HT-29 (cell line): ENCODE measurements around the gene RNF144A. TPM values are rescaled to one million over a fixed set of nuclear protein-coding genes. Genes with fewer than 3 reads are reported as not detected.

ENCODE experiments used
- DNase-seq: peaks from one replicate; pipeline ENCODE4 v3.0.0-alpha.2; 2015; ENCODE audit warnings: low spot score
- total RNA-seq: library from RNA; depleted of rRNA; stranded (reverse); fragments of >200 nt; shearing (Covaris generic); gene quantifications from 2 replicates; pipeline ENCODE4 v1.2.3, GENCODE V29; 2014

RNF144A gene
- total RNA-seq, 1 experiment from 2014 or later: 0.10 TPM

DNA sequence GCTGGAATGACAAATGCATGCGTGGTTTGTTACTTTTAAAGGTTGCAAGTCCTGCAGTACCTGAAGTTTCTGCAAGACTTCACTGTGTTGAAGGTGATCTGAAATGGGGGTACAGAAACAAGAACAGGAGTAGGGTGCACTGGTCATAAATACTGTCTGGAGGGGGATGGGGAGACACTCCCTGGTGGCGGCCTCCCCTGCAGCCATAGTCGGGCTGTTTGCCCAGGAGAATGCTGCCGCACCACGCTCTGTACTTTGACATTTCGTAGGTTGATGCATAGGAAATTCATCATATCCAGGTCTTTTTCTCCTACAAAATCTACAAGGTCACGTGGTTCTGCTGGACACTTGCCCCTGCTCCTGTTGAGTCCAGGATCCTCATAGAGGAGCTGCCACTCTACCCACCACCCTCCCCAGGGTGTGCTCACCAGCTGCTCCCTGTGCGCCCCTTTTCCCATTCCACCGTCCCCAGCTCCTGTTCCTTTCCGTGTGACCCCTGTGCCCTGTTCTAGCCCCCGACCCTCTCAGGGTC, 103.8 kb downstream of the RNF144A start:
- DNase-seq: no peak

DNA sequence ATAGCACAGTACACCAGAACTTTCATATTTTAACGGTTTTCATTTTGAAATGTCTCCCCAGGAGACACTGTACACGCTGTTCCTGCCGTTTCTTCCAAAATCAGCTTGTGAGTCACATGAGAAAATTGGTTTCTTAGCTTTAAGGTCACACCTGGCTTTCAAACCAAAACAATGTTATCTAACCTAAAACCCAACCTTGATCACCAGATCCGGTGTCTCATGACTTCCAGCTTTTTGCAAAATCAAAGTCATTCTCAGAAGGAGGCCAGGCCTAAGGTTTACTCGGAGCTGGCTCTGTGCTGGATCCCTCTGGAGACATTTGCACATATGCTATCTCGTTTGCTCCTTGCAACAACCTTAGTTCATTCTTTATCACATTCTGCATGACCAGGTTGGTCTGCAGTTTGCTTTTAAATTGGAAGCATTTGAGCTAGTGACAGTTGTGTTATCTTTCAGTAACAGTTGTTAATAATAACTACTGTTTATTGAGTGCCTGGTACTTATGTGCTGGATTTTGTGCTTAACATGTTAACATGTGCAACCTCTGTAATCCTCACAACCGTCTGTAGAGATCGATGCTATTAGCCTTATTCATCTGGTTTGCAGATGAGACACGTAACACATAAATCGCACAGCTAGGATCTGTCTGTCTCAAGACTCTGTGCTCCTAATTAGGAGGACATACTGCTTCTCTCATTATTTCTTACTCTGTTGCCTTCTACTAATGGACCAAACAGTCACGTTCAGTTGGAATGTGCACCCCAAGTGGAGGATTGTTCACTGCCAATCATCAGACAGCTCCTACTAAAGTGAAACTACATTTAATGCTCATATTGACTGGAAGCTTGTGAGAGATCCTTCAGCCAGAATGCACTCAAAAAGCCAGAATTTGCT, 105.5 kb downstream of the RNF144A start:
- DNase-seq: no peak

DNA sequence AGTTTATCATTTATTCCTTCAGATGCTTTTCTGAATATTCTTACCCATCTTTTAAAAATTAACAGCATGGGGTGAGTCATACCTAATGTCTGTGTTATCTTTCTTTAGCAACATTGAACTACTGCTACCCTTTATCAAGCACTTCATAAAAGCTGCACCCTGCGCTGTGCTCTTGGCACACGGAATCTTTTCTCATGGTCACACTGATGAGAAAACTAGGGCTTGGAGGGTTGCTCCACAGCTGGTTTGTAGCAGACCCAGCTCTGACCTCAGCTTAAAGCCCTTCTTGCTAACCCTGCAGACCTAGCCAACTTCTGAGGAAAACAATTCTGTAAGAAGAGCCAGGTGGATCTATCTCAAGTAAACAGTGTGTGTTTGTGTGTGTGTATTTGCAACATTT, 106.3 kb downstream of the RNF144A start:
- DNase-seq: no peak

DNA sequence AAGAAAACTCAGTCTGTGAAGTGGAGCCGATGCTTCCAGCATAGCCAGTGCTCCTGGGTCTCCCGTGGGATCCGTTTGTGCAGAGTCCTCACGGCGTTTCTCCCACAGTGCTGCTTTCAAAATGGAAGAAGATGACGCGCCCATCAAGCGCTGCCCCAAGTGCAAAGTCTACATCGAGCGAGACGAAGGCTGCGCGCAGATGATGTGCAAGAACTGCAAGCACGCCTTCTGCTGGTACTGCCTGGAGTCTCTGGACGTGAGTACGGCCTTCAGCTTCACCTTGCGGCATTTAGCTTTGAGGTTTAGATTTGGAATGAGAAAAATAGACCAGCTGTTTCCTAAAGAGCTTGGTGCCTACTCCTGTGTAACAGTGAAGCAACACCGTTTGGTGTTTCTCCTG, 107.0 kb downstream of the RNF144A start:
- no peak for DNase-seq

DNA sequence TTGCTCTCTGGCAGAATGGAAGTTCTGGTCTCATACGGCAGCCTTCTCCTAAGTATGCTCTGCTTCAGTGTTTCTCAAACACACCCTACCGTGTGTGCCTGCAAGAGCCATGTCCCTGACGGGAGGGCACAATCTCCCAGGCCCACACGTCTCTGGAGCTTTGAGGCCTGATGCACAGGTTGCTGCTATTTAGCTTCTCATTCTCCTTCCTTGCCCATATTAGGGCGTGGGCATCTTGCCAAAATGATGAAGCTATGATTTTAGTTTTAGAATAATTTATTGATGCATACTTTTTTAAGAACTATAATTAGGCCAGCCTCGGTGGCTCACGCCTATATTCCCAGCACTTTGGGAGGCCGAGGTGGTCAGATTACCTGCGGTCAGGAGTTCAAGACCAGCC, 107.9 kb downstream of the RNF144A start:
- no peak for DNase-seq

DNA sequence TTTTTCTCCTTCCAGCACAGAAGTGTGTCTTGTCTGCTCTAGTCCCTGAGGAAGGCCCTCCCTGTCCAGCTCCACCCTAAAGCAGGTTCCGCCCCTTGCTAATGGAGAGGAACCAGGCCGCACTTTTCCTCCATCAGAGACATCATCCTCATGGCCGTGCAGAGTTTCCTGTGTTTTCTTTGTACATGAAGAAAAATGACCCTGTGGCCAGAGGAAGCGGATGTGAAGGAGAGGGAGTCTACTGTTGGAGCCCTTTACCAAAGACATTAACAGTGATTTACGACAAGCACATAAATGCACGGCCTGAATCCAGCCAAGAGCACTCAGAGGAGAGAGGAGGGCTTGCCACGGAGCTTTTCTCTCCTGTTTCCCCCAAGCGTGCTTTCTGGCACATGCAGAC, 109.5 kb downstream of the RNF144A start:
- DNase-seq: no peak

DNA sequence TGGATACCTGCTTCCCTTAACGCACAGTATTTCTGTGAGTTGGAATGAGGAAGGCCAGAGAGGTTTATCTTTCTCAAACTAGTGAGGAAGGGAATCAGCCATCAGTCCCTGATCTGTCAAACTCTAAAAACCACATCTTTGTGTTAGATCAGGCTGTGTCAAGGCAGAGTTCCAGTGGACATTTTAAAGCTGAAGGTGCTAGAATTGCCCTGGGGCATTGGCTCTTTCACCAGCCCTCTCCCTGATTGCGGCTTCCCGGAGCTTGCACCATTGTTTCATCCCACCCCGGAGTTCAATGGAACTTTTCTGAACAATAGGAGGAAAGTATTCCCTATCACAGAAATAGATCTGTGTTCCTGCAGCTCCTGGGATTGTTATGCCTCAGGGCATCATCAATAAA, 110.2 kb downstream of the RNF144A start:
- no peak for DNase-seq

DNA sequence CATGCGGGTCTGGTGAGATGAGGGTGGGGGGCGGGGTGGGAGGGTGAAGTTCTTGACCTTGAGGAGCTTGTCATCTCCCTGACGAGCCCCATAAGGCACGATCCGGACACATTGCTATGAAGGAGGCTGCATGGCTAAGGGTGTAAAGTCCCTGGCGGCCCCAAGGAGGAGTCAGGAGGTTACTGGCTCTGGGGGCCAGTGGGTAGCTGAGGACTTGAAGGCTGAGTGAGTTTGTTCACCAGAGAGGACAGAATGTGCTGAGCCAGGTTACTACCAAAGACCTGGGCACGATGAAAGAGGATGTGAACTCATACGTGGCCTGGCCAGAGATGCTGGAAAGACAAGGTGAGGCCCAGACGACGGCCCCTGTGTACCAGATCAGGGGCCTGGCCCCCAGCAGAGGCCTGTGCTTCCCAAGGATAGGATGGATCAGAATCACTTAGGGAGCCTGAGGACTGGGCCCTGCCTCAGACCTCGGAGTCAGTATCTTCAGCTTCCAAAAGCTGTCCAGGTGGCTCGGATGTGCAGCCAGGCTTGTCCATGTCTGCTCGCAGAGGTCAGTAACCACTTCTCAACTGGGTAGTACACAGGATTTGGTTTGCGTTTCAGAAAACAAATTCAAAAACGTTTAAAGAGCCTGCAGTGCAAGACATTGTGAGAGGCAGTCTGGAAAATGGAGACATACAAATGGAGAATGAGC, 110.9 kb downstream of the RNF144A start:
- DNase-seq: no peak

DNA sequence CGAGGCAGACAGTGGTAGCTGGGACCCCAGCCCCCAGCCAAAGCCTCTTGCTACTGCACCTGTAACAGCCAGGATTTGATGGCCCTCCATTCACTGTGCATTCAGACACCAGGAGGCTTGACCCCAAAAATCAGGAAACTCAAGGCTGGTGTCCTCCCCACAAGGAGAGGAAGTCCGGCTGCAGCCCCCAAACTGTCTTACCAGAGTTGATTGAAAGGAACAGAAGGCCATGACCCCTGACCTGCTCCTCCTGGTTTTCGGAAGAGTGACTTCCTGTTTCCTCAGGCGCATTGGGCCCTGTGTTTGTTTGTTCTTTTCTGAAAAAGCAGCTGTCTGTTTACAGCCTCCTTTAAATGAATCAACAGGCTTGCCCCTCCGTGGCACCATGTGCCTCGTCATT, 111.6 kb downstream of the RNF144A start:
- no peak for DNase-seq

DNA sequence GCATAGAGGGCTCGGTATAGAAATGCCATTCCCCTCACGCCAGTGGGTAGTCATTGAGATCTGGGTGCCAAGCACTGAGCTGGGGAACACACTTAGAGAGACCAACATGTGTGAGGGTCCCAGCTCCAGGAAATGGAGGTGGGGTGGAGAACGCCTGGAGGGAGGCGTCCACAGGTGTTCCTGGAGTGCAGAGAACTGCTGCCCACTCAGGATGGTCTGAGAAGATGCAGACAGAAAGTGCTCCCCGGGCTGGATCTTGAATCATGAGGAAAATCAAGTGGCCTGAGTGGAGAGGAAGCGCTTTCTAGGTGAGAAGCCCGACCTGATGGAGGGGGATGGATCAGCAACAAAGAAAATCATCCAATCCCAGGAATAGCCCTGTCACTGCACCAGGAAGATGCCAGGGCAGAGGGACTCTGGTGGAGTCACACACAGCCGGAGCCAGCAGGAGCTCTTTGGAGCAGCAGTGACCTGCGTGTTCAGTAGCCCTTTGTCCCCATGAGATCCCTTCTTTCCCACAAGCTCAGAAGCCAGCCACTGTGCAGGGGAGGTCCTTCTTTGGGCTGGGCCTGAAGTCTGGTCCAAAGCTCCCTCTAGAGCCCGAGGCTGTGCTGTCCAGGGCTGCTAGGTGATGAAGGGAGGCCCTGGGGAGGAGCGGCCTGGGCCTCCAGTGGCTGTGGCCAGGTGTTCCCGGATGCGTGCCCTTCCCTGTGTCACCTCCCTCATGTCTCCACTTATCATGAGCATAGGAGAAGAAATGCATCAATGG, 112.3 kb downstream of the RNF144A start:
- DNase-seq: no peak

DNA sequence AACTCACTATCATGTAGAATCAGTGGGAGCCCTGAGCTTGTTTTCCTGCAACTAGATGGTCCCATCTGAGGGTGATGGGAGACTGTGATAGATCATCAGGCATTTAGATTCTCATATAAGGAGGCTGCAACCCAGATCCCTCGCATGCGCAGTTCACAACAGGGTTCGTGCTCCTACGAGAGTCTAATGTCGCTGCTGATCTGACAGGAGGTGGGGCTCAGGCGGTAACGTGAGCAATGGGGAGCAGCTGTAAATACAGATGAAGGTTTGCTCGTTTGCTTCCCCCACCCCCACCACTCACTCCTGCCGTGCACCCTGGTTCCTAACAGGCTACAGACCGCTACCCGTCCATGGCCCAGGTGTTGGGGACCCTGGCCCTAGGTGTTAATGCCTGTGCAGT, 113.6 kb downstream of the RNF144A start:
- no peak for DNase-seq

DNA sequence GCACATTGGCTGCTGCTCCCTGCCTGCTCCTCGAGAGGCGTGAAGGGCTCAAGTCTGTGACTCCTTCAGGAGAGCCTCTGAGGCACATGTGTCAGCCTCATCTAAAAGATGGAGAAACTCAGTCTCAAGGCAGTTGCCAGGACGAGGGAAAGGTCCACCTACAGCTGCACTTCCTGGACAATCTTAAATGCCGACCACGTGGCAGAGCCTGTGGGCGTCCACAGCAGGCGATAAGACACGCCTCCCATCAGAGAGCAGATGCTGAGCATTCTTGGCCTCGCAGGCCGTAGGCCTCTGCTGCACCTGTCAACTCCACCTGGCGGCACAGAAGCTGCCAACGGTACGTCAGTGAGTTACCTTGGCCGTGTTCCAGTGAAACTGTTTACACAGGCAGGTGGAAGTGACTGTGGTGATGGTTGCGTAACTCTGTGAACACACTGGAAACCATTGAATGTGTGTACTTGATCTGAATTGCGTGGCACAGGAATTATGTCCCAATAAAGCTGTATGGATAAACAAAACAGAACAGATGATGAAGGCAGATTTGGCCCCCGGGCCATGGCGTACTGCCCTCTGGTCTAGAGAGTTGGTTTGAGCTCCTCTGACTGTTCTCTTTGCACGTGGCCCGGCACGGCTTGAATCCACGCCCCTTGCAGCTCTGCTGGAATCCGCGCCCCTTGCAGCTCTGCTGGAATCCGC, 114.5 kb downstream of the RNF144A start:
- DNase-seq: peak; percentile 96

DNA sequence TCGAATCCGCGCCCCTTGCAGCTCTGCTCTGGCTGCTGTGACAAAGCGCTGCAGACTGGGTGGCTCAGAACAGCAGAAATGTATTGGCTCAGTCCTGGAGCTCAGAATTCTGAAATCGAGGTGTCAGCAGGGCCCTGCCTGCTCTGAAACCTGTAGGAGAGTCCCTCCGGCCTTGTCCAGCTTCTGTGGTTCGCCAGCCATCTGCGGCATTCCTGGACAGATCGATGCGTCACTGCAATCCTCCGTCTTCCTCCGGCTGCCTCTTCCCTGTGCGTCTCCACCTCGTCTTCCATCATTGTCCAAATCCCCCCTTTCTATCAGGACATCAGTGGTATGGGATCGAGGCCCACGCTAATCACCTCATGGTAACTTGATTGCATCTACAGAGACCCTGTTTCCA, 115.2 kb downstream of the RNF144A start:
- no peak for DNase-seq

DNA sequence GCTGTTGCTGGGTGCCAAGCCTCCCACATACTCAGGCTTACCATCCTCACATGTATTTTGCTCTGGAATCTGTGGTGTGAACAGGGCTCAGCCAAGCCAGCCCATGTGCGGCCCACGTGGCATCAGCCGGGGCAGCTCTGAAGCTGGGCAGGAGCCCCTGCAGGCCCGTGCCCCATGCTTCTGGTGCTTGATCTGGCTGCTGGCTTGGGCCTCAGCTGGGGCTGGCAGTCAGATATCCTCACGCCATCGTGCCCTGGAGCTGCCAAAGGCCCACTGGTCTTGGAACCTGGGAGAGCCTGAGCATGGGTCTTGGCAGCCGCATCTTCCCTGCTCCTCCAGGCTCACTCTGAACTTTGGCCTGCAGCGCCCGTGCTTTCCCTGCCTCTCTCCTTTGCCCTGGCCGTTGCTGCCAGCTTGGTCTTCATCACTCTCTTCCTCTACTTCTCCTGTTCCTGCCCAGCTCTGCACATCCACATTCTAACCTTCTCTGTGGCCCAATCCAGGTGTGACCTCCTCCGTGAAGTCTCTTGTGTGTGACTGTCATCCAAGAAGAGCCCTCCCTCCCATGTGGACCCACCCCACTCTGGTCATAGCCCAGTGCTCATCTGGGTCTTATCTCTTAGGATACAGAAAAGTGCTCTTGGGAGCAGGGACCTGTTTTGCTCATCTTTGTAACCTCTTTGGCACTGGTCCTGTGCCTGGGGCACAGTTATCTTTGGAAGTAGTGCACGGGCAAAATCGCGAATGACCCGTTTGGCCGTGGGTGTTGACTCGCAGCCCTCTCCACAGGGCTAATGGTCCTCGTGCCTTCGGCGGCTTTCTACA, 116.1 kb downstream of the RNF144A start:
- DNase-seq: no peak

DNA sequence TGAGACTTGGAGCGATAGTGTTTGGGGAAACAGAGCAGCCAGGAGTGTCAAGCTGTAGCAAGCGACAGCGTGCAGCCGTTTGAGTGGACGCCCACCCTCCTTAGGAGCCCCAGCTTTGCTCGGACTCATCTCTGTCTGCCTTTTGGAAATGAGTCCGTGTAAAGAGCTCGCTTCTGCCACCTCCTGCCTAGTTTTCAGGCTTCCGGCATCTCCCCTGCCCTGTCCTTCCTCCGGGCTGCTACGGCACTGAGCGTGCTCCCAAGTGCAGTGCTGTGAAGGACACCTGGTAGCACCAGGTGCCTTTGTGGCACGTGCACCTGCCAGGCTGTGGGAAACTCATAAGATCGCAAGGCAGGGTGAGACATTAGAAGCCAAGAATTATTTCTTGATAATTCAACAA, 117.1 kb downstream of the RNF144A start:
- no peak for DNase-seq

DNA sequence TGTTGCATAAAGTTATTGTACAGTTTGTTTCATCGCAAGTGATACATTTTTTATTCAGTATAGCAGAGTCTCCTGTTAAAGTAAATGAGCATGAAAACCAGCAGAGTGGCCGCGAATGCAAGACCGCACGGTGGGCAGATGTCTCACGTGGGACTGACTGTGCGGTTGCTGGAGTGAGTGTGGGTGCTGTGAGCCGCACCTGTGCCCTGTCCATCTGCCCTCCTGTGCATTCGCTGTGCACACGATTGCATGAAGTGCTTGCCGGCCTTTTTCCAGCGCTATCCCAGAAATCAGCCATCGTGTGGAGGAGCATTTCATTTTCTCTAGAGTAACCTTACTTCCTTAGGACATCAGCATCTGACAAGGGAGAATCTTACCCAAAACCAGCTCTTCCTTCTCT, 118.7 kb downstream of the RNF144A start:
- no peak for DNase-seq

DNA sequence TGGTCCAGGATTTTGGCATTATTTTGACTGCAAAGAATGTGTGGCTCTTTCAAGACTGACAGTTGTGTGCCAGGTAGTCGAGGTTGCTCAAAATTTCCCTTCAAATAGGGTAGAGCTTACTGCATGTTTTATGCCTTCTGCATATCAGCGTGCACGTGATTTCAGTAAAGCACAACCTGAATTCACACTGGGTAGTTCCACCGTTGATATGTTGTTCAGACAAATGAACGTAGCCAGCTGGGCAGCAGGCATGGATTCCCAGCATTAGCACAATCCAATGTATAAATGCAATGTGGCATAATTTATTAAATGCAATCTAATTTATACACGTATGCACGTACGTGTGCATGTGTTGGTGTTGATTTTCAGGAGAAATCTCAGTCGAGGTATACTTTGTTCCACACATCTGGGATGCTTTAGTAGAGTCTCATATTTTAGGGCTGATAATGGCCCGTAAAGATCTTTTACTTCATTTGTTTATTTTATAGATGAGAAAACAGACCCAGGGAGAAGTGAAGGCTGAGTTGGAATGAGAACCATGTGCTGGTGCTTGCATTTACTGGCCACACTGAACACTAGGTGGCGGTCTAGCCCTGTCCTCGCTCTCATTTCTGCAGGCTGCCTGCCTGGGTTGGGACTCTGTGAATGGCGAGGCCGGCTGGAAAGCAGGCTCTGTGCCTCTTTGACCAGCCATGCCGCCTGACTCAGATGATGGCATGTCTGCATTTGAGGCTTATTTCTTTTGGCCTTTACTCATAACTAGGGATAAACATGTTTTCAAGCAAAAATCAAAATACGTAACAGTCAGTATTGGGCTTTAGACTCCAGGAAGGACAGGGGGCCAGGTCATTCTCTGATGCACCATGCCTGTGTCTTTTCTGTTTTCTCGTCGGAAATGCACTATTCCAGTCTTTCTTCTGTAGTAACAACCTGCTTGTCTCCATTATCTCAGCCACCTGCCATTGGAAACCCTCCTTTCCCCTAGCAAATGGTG, 120.4 kb downstream of the RNF144A start:
- DNase-seq: peak; percentile 68

DNA sequence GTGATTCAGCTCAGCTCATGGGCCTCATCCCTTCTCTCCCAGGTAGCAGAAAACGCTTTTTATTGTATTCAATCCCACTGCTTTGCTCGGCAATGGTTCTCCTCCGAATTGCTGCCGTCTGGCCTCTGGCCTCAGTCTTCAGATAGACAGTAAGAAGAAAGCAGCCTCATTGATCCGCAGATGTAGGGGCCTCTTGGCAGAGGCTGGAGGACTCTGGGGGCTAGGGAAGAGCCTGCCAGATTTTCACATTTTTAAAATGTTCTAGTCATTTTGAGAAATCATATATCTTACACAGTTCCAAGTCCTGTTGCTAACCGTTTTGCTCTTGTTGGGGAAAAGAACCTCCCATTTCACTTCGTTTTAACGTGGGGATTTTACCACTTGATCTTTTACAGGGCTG, 123.3 kb downstream of the RNF144A start:
- DNase-seq: no peak

DNA sequence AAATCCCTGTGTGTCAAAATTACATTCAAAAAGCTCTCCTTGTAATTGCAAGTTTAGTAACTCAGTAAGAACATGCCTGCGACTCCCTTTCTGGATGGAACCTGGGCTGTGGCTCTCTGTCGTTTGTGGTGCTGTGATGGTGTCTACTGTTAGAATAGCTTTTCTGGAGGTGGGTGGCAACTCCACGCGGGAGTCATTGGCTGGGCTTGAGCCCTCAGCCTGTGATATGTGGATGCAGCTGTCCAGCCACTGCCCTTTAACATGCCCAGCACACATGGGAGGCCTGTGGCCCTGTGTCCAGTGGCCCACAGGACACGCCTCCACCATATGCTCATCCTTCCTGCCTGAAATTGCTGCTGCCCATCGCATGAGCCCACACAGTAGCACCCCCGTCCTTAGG, 124.2 kb downstream of the RNF144A start:
- no peak for DNase-seq
